HUES6 (cell line): ENCODE results near the gene GLI3.

Experiments
- H3K27ac ChIP-seq: 2 replicates; pipeline ENCODE4 v1.7.0; 2013; ENCODE audit warnings: low read depth, mild to moderate bottlenecking, low read length, inconsistent platforms
- H3K27me3 ChIP-seq: 2 replicates; pipeline ENCODE4 v1.6.1; 2013; ENCODE audit warnings: low read length; ENCODE audit not compliant: control insufficient read depth, insufficient read depth
- H3K36me3 ChIP-seq: 2 replicates; pipeline ENCODE4 v1.6.1; 2013; ENCODE audit warnings: low read length; ENCODE audit not compliant: control insufficient read depth, insufficient read depth
- H3K4me1 ChIP-seq: 2 replicates; pipeline ENCODE4 v1.6.1; 2013; ENCODE audit warnings: low read length; ENCODE audit not compliant: control insufficient read depth, insufficient read depth
- H3K4me3 ChIP-seq: 2 replicates; pipeline ENCODE4 v1.5.1; 2013; ENCODE audit warnings: low read depth, low read length
- H3K9ac ChIP-seq: one replicate; pipeline ENCODE4 v1.6.1; 2013; ENCODE audit warnings: mild to moderate bottlenecking, low read length
- H3K9me3 ChIP-seq: 2 replicates; pipeline ENCODE4 v1.6.1; 2013; ENCODE audit warnings: low read depth, low read length; ENCODE audit not compliant: control insufficient read depth, insufficient read depth

Gene GLI3

GRCh38 chr7:42104231-42104630 lies 132.8 kb downstream of the GLI3 start:
- Histone ChIP-seq H3K9ac (no peak overlapping the region), H3K27me3 (no peaks in the 10 kb centered on the region), H3K36me3 (no peaks in the 10 kb centered on the region), H3K27ac (no peak overlapping the region), H3K4me1 (peaks cover 41% of the 10 kb centered on the region), H3K4me3 (no peak overlapping the region), H3K9me3 (no peaks in the 10 kb centered on the region)

GRCh38 chr7:42103456-42103855 lies 133.6 kb downstream of the GLI3 start:
- H3K27me3 ChIP-seq = no peaks in the 10 kb centered on the region
- no peak overlapping the region for H3K27ac ChIP-seq
- H3K9ac ChIP-seq = no peak overlapping the region
- H3K4me1 ChIP-seq = peaks cover 33% of the 10 kb centered on the region
- H3K4me3 ChIP-seq = no peak overlapping the region
- H3K9me3 ChIP-seq = no peaks in the 10 kb centered on the region
- H3K36me3 ChIP-seq = no peaks in the 10 kb centered on the region

GRCh38 chr7:42103020-42103419 lies 134.0 kb downstream of the GLI3 start:
- no peak overlapping the region for H3K4me3 ChIP-seq
- peaks cover 29% of the 10 kb centered on the region for H3K4me1 ChIP-seq

GRCh38 chr7:42102301-42102700 lies 134.7 kb downstream of the GLI3 start:
- H3K9ac ChIP-seq = no peak overlapping the region
- no peaks in the 10 kb centered on the region for H3K36me3 ChIP-seq
- H3K4me1 ChIP-seq = peaks cover 28% of the 10 kb centered on the region

More at GRCh38 chr7:42103020-42103419, 134.0 kb downstream of the GLI3 start:
- no peaks in the 10 kb centered on the region for H3K9me3 ChIP-seq
- no peaks in the 10 kb centered on the region for H3K27me3 ChIP-seq
- H3K9ac ChIP-seq = no peak overlapping the region
- H3K27ac ChIP-seq = no peak overlapping the region
- H3K36me3 ChIP-seq = no peaks in the 10 kb centered on the region

GRCh38 chr7:42100156-42100508 lies 136.9 kb downstream of the GLI3 start:
- peaks cover 10% of the 10 kb centered on the region; the same call in 1 of the 2 replicates for H3K27me3 ChIP-seq
- H3K36me3 ChIP-seq = no peaks in the 10 kb centered on the region
- H3K9ac ChIP-seq = no peak overlapping the region
- no peak overlapping the region for H3K27ac ChIP-seq
- no peak overlapping the region for H3K4me3 ChIP-seq
- H3K4me1 ChIP-seq = peaks cover 28% of the 10 kb centered on the region
- H3K9me3 ChIP-seq = no peaks in the 10 kb centered on the region

More at GRCh38 chr7:42102301-42102700, 134.7 kb downstream of the GLI3 start:
- H3K27ac ChIP-seq = no peak overlapping the region
- no peak overlapping the region for H3K4me3 ChIP-seq
- no peaks in the 10 kb centered on the region for H3K27me3 ChIP-seq
- H3K9me3 ChIP-seq = no peaks in the 10 kb centered on the region

GRCh38 chr7:42099470-42100155 lies 137.4 kb downstream of the GLI3 start:
- Histone ChIP-seq H3K27me3 (peaks cover 15% of the 10 kb centered on the region), H3K27ac (no peak overlapping the region), H3K4me3 (no peak overlapping the region), H3K36me3 (no peaks in the 10 kb centered on the region), H3K9ac (no peak overlapping the region), H3K9me3 (no peaks in the 10 kb centered on the region), H3K4me1 (peaks cover 28% of the 10 kb centered on the region)

GRCh38 chr7:42099066-42099465 lies 137.9 kb downstream of the GLI3 start:
- Histone ChIP-seq H3K27ac (no peak overlapping the region), H3K9ac (no peak overlapping the region), H3K4me3 (no peak overlapping the region)

GRCh38 chr7:42097752-42098151 lies 139.3 kb downstream of the GLI3 start:
- peaks cover 28% of the 10 kb centered on the region for H3K27me3 ChIP-seq
- H3K9me3 ChIP-seq = no peaks in the 10 kb centered on the region
- H3K4me1 ChIP-seq = peaks cover 22% of the 10 kb centered on the region
- H3K4me3 ChIP-seq = no peak overlapping the region
- H3K9ac ChIP-seq = no peak overlapping the region
- no peak overlapping the region for H3K27ac ChIP-seq
- no peaks in the 10 kb centered on the region for H3K36me3 ChIP-seq

More at GRCh38 chr7:42099066-42099465, 137.9 kb downstream of the GLI3 start:
- Histone ChIP-seq H3K36me3 (no peaks in the 10 kb centered on the region), H3K9me3 (no peaks in the 10 kb centered on the region), H3K27me3 (peaks cover 17% of the 10 kb centered on the region), H3K4me1 (peaks cover 28% of the 10 kb centered on the region)

- H3K9ac ChIP-seq = no peak overlapping the region
- H3K4me3 ChIP-seq = no peak overlapping the region
- H3K4me1 ChIP-seq = peaks cover 28% of the 10 kb centered on the region
- H3K27me3 ChIP-seq = peaks cover 35% of the 10 kb centered on the region
- H3K36me3 ChIP-seq = no peaks in the 10 kb centered on the region
- no peaks in the 10 kb centered on the region for H3K9me3 ChIP-seq
- no peak overlapping the region; the same call in 1 of the 2 replicates for H3K27ac ChIP-seq
Observed at GRCh38 chr7:42096681-42097561, 140.1 kb downstream of the GLI3 start.

- Histone ChIP-seq H3K9ac (no peak overlapping the region), H3K27ac (no peak overlapping the region; the same call in 1 of the 2 replicates), H3K4me1 (peaks cover 31% of the 10 kb centered on the region), H3K9me3 (no peaks in the 10 kb centered on the region), H3K27me3 (peaks cover 36% of the 10 kb centered on the region), H3K4me3 (no peak overlapping the region), H3K36me3 (no peaks in the 10 kb centered on the region)
Observed at GRCh38 chr7:42096268-42096667, 140.7 kb downstream of the GLI3 start.

GRCh38 chr7:42095791-42096190 lies 141.2 kb downstream of the GLI3 start:
- H3K4me3 ChIP-seq = no peak overlapping the region
- H3K36me3 ChIP-seq = no peaks in the 10 kb centered on the region
- H3K9me3 ChIP-seq = no peaks in the 10 kb centered on the region
- H3K27me3 ChIP-seq = peaks cover 36% of the 10 kb centered on the region
- peaks cover 36% of the 10 kb centered on the region for H3K4me1 ChIP-seq
- H3K9ac ChIP-seq = no peak overlapping the region
- H3K27ac ChIP-seq = no peak overlapping the region
